Muscle layer of duodenum (tissue), 2 donors: ENCODE data around the gene AKT3.
"Not testable (repeated sequence)": the region's sequence is repeated elsewhere in the genome, so short reads cannot be mapped to it uniquely, and the experiment has no call there.

Experiments used
- H3K27ac ChIP-seq: one replicate; pipeline ENCODE4 v1.7.0; 2013; ENCODE audit warnings: mild to moderate bottlenecking, low read length
- H3K27me3 ChIP-seq: one replicate; pipeline ENCODE4 v1.7.0; 2013; ENCODE audit warnings: low read depth, mild to moderate bottlenecking, control low read depth, low read length
- H3K36me3 ChIP-seq, 2 donors: one replicate each; pipeline ENCODE4 v1.7.0; 2013; ENCODE audit warnings: low read length in 2 of 2, control low read depth in 1 of 2, mild to moderate bottlenecking in 1 of 2; ENCODE audit not compliant: insufficient read depth in 2 of 2, control insufficient read depth in 1 of 2
- H3K4me1 ChIP-seq, 2 donors: one replicate each; pipeline ENCODE4 v1.7.0; 2013; ENCODE audit warnings: low read length in 2 of 2, mild to moderate bottlenecking in 2 of 2, control low read depth in 1 of 2, moderate library complexity in 1 of 2; ENCODE audit not compliant: insufficient read depth in 2 of 2, control insufficient read depth in 1 of 2
- H3K4me3 ChIP-seq, 2 donors: one replicate each; pipeline ENCODE4 v1.7.0; 2013; ENCODE audit warnings: low read length in 2 of 2, low read depth in 1 of 2, mild to moderate bottlenecking in 1 of 2
- H3K9me3 ChIP-seq, 2 donors: one replicate each; pipeline ENCODE4 v1.7.0; 2013; ENCODE audit warnings: low read length in 2 of 2, control low read depth in 1 of 2, mild to moderate bottlenecking in 1 of 2; ENCODE audit not compliant: control insufficient read depth in 1 of 2
- donor health status: healthy.

Gene AKT3

GRCh38 chr1:243783714-243784113 lies 66.3 kb downstream of the AKT3 start:
- Histone ChIP-seq H3K36me3 (no peaks in the 10 kb centered on the region), H3K27ac (no peak overlapping the region), H3K27me3 (no peaks in the 10 kb centered on the region), H3K4me1 (peaks cover 0 to 11% of the 10 kb centered on the region in 2 donors), H3K4me3 (no peak overlapping the region), H3K9me3 (no peaks in the 10 kb centered on the region)

- H3K27me3 ChIP-seq, H3K4me1 ChIP-seq, H3K4me3 ChIP-seq, H3K27ac ChIP-seq, H3K36me3 ChIP-seq, H3K9me3 ChIP-seq: not testable (repeated sequence)
Observed at GRCh38 chr1:243772361-243773050, 77.5 kb downstream of the AKT3 start.

GRCh38 chr1:243770860-243771259 lies 79.2 kb downstream of the AKT3 start:
- Histone ChIP-seq H3K27ac (no peak overlapping the region), H3K27me3 (no peaks in the 10 kb centered on the region), H3K9me3 (no peaks in the 10 kb centered on the region), H3K4me3 (no peak overlapping the region), H3K4me1 (no peaks in the 10 kb centered on the region), H3K36me3 (no peaks in the 10 kb centered on the region)

GRCh38 chr1:243765676-243766075 lies 84.4 kb downstream of the AKT3 start:
- H3K27ac ChIP-seq: no peak overlapping the region
- H3K9me3 ChIP-seq: no peaks in the 10 kb centered on the region
- no peaks in the 10 kb centered on the region for H3K36me3 ChIP-seq
- no peaks in the 10 kb centered on the region for H3K4me1 ChIP-seq
- no peaks in the 10 kb centered on the region for H3K27me3 ChIP-seq
- H3K4me3 ChIP-seq: no peak overlapping the region

- Histone ChIP-seq H3K4me3 (no peak overlapping the region), H3K4me1 (no peaks in the 10 kb centered on the region), H3K27me3 (no peaks in the 10 kb centered on the region), H3K36me3 (no peaks in the 10 kb centered on the region), H3K27ac (no peak overlapping the region), H3K9me3 (no peaks in the 10 kb centered on the region)
Observed at GRCh38 chr1:243763806-243764205, 86.2 kb downstream of the AKT3 start.

GRCh38 chr1:243758647-243759046 lies 91.4 kb downstream of the AKT3 start:
- H3K27me3 ChIP-seq: no peaks in the 10 kb centered on the region
- H3K36me3 ChIP-seq: no peaks in the 10 kb centered on the region
- no peak overlapping the region for H3K27ac ChIP-seq
- H3K4me3 ChIP-seq: no peak overlapping the region
- H3K9me3 ChIP-seq: no peaks in the 10 kb centered on the region
- H3K4me1 ChIP-seq: no peaks in the 10 kb centered on the region

GRCh38 chr1:243756529-243756928 lies 93.5 kb downstream of the AKT3 start:
- Histone ChIP-seq H3K4me3 (no peak overlapping the region), H3K27ac (no peak overlapping the region), H3K27me3 (no peaks in the 10 kb centered on the region), H3K9me3 (no peaks in the 10 kb centered on the region), H3K4me1 (peaks cover 0 to 4% of the 10 kb centered on the region in 2 donors), H3K36me3 (no peaks in the 10 kb centered on the region)

- no peaks in the 10 kb centered on the region for H3K27me3 ChIP-seq
- no peak overlapping the region for H3K4me3 ChIP-seq
- no peaks in the 10 kb centered on the region for H3K36me3 ChIP-seq
Observed at GRCh38 chr1:243754348-243754747, 95.7 kb downstream of the AKT3 start.

GRCh38 chr1:243751506-243751905 lies 98.5 kb downstream of the AKT3 start:
- no peak overlapping the region for H3K27ac ChIP-seq
- H3K27me3 ChIP-seq: no peaks in the 10 kb centered on the region
- no peaks in the 10 kb centered on the region for H3K36me3 ChIP-seq
- H3K4me1 ChIP-seq: peaks cover 0 to 17% of the 10 kb centered on the region in 2 donors
- H3K9me3 ChIP-seq: no peaks in the 10 kb centered on the region
- H3K4me3 ChIP-seq: no peak overlapping the region

More at GRCh38 chr1:243754348-243754747, 95.7 kb downstream of the AKT3 start:
- H3K4me1 ChIP-seq: peaks cover 0 to 8% of the 10 kb centered on the region in 2 donors
- no peaks in the 10 kb centered on the region for H3K9me3 ChIP-seq
- no peak overlapping the region for H3K27ac ChIP-seq

- Histone ChIP-seq H3K4me1 (peaks cover 0 to 24% of the 10 kb centered on the region in 2 donors), H3K9me3 (no peaks in the 10 kb centered on the region), H3K4me3 (no peak overlapping the region), H3K27ac (no peak overlapping the region), H3K27me3 (no peaks in the 10 kb centered on the region), H3K36me3 (no peaks in the 10 kb centered on the region)
Observed at GRCh38 chr1:243748706-243749283, 101.2 kb downstream of the AKT3 start.

GRCh38 chr1:243748227-243748626 lies 101.8 kb downstream of the AKT3 start:
- Histone ChIP-seq H3K4me1 (peaks cover 0 to 25% of the 10 kb centered on the region in 2 donors), H3K9me3 (no peaks in the 10 kb centered on the region), H3K27ac (no peak overlapping the region), H3K4me3 (no peak overlapping the region), H3K27me3 (no peaks in the 10 kb centered on the region), H3K36me3 (no peaks in the 10 kb centered on the region)

GRCh38 chr1:243746751-243747150 lies 103.3 kb downstream of the AKT3 start:
- Histone ChIP-seq H3K9me3 (no peaks in the 10 kb centered on the region), H3K36me3 (no peaks in the 10 kb centered on the region), H3K27me3 (no peaks in the 10 kb centered on the region), H3K4me3 (no peak overlapping the region), H3K4me1 (peaks cover 0 to 24% of the 10 kb centered on the region in 2 donors), H3K27ac (no peak overlapping the region)
